Ovary (tissue), 3 donors: ENCODE measurements around the gene SSR4.
A peak's percentile ranks its signal among the peaks of the same experiment; 100 is the strongest.

ENCODE experiments used
- CTCF ChIP-seq, 3 donors: fragments of 450-650 bp in 2 of 3; fragments of 200-600 bp in 1 of 3; IDR thresholded peaks; one replicate each; pipeline versions ENCODE4 v1.5.1 to v1.8.0; 2016 to 2022; ENCODE audit warnings: antibody characterized with exemption in 3 of 3, mild to moderate bottlenecking in 1 of 3
- EP300 ChIP-seq: sonication (generic); formaldehyde crosslinking; IDR thresholded peaks from one replicate; pipeline ENCODE4 v1.6.1; 2017; ENCODE audit warnings: antibody characterized with exemption
- POLR2A ChIP-seq: fragments of 450-650 bp; IDR thresholded peaks from one replicate; pipeline ENCODE4 v1.6.1; 2017; ENCODE audit warnings: antibody characterized with exemption, mild to moderate bottlenecking, moderate library complexity
- donor health status: DM: no; HTN: no; CAD: no.

GRCh38 chrX:153794018-153794896 lies at the start of gene SSR4, which contains the start of gene IDH3G:
- TF ChIP-seq EP300 (no peak), CTCF (IDR thresholded peaks at IDR 0.05) (no peak), POLR2A (peak; percentile 33)
